ENCODE results near the gene FBXW11.

Gene FBXW11

DNA sequence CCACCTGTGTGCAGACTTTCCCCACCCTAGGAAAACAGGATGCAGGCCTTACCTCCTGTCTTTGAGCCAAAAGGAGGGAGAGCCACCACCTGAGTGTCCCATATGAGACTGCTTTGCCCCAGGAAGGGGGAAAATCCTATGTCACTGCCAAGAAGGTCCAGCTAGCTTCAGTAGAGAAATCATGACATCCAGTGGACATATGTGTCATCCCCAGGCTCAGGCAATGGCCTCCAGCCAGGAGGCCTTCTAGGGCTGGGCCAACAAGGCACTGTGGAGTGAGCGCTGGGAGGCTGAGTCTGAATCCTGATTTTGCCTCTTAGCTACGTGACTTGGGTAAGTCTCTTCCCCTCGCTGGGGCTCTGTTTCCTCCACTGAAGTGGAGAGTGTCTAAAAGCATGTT is 160.6 kb downstream of the FBXW11 start:
- H3K4me3 ChIP-seq (ENCODE audit: low read length), result no peak overlapping the region
- TF ChIP-seq CTCF (conservative IDR thresholded peaks at IDR 0.05; ENCODE audit: low read length), result peak; percentile 30
- DNase-seq (ENCODE audit: low read depth), result peak; percentile 52

- TF ChIP-seq CTCF (conservative IDR thresholded peaks at IDR 0.05; ENCODE audit: low read length), result no peak
- no peak for DNase-seq (ENCODE audit: low read depth)
- H3K4me3 ChIP-seq (ENCODE audit: low read length), result no peak overlapping the region
These were observed 161.3 kb downstream of the FBXW11 start for GRCh38 chr5:171845040-171845630.

DNA sequence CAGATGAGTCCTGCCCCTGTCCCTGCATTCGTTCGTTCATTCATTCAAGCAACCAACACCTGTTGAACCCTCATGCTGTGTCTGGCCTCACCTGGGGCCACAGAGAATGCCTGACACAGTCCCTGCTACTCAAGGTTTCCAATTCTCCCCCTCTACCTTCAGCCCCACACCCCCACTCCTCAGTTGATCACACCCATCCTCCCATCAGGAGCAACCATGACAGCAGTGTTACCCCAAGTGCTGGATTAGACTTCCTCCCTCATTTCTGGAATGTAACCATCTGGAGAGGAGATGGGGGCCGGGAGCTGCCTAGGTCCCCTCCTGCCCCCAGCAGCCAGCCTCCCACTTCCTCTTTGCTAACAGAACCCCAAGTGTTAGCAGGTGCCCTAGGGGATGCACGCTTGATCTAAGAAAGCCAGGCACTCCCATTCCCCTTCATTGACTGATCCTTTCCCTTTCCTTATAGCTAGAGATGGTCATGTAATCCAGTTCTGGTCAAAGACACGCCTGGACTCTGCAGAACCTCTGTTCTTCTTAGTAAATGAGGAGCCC is 163.6 kb downstream of the FBXW11 start:
- H3K4me3 ChIP-seq (ENCODE audit: low read length), result no peak overlapping the region
- TF ChIP-seq CTCF (conservative IDR thresholded peaks at IDR 0.05; ENCODE audit: low read length), result no peak
- no peak for DNase-seq (ENCODE audit: low read depth)

DNA sequence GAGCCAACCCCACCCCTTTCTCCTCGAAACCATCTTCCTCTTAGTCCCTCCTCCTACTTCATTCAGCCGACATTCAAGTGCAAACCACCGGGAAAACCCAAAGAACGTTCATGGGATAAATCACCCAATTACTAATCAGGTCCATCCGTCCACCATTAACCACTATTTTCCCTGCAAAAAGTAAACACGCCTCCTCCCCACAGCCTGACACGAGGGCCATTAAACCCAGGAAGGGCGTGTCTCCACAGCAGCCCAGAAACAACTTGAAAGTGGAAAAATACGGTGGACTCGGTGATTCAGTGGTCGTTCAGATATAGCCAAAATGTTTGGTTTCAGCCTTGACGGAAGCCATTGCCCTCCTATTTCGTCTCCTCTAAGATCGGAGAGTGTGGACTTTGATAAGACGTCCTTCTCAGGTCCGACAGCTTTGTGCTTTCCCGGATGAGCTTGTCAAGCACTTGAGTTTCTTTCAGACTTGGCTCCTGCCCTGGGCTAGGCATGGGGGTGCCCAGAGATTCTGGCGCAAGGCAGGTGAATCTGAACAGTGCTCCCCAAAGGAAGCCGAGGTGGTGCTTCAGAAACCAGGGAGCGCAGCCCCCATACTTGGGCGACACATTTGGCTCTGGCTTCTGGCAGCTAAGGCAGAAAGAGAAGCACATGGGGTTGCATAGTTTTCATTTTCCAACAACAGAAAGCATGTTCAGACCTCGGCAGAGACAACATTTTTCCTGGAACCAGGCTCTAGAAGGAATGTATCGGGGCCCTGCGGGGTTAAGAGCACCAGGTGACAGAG is 164.3 kb downstream of the FBXW11 start:
- peak overlapping the region; percentile 28 for H3K4me3 ChIP-seq (ENCODE audit: low read length)

GRCh38 chr5:171840711-171841522 is 165.5 kb downstream of the FBXW11 start:
- no peak for DNase-seq (ENCODE audit: low read depth)
- TF ChIP-seq CTCF (conservative IDR thresholded peaks at IDR 0.05; ENCODE audit: low read length), result no peak
- no peak overlapping the region for H3K4me3 ChIP-seq (ENCODE audit: low read length)

More for the DNA sequence above, 164.3 kb downstream of the FBXW11 start:
- DNase-seq (ENCODE audit: low read depth), result peak; percentile 26
- no peak for TF ChIP-seq CTCF (conservative IDR thresholded peaks at IDR 0.05; ENCODE audit: low read length)

GRCh38 chr5:171840066-171840465 is 166.4 kb downstream of the FBXW11 start:
- TF ChIP-seq CTCF (conservative IDR thresholded peaks at IDR 0.05; ENCODE audit: low read length), result no peak
- DNase-seq (ENCODE audit: low read depth), result no peak
- no peak overlapping the region for H3K4me3 ChIP-seq (ENCODE audit: low read length)

Measured in AG10803 (cell line).